Non-pigmented ciliary epithelial cell (primary cell): ENCODE measurements around the gene THUMPD2.

Experiments
- DNase-seq: peaks from one replicate; pipeline ENCODE4 v3.0.0-alpha.2; 2010; ENCODE audit warnings: low read depth

THUMPD2 gene

DNA sequence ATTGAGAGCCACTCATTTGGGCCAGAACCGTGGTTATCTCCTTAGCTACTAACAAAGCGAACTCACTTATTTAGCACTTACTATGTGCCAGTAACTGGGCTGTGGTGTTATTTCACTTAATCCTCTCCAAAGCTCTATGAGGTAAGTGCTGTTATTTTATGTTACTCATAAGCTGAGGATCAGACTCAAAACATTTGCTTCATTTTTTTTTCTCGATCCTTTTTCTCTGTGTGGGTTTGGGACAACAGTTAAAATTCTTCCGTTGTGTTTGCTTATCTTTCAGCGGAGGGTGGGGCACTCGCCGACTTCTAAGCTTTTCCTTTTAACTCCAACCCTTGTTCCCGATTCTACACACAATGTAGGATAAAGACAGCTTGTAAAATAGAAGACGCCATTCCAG, 60.6 kb downstream of the THUMPD2 start:
- DNase-seq, result no peak

DNA sequence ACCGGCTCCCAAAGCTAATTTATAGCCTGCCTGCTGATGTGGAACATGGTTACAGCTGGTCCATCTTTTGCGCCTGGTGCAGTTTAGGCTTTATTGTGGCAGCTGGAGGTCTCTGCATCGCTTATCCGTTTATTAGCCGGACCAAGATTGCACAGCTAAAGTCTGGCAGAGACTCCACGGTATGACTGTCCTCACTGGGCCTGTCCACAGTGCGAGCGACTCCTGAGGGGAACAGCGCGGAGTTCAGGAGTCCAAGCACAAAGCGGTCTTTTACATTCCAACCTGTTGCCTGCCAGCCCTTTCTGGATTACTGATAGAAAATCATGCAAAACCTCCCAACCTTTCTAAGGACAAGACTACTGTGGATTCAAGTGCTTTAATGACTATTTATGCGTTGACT, 62.0 kb downstream of the THUMPD2 start:
- DNase-seq, result no peak

DNA sequence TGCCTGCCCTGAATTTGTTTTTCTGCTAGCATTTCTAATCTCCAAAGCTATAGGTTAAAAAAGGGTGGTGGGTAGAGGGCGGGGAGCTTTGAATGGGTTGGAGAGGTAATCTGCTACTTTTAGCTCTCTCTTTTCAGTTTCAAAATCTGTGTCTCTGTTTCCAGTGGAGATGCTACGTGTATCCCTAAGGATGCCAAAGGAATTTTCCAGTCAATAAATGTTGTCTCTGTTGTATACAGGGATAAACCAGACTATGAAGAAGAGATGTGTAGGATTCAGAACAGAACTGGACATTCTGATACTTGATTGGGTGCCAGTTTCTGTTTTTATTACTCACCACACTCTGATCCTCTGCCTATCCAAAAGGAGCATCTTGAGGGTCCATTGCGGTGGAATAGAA, 63.2 kb downstream of the THUMPD2 start:
- DNase-seq, result no peak

- no peak for DNase-seq
These were observed 64.0 kb downstream of the THUMPD2 start for GRCh38 chr2:39715095-39715494.

GRCh38 chr2:39712953-39713352, 66.1 kb downstream of the THUMPD2 start:
- DNase-seq, result no peak

DNA sequence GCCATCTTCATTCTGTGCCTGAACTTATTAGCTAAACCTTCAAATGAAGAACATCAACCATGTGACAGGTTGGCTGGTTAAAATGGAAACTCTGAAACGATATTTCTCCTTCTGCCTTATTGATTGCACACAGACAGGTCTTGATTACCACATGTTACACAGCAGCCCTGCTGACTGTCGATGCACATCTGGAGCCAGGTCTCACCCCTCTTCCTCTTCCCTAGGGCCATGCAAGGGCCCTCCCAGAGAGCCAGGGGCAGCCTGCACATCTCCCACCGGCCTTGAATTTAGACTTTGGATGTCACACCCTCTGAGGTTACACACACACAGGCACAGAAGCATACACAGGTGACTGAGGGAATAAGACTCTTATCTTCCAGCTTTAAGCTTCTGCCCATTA, 68.3 kb downstream of the THUMPD2 start:
- no peak for DNase-seq

- DNase-seq, result no peak
These were observed 71.1 kb downstream of the THUMPD2 start for GRCh38 chr2:39708003-39708402.

GRCh38 chr2:39706945-39707344, 72.1 kb downstream of the THUMPD2 start:
- DNase-seq, result no peak

- DNase-seq, result no peak
These were observed 72.7 kb downstream of the THUMPD2 start for GRCh38 chr2:39706312-39706711.

GRCh38 chr2:39705638-39706037, 73.4 kb downstream of the THUMPD2 start:
- DNase-seq, result no peak

DNA sequence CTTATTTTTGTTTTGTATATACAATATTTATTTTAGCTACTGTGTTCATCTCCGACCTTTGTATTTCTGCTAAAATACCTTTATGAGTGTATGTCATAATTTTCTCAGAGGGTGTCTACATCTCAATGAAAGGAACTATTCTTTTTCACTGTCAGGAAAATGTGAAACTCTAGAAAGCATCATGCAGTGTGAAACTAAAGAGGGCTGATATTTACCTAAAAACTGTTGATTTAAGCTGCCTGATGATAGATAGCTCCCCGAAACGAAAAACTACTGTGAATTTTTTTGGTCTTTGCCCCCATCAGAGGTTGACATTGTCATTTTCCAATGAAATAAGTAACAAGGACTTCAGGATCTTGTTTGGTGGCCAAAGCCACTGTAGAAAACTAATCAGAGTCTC, 74.5 kb downstream of the THUMPD2 start:
- DNase-seq, result no peak

DNA sequence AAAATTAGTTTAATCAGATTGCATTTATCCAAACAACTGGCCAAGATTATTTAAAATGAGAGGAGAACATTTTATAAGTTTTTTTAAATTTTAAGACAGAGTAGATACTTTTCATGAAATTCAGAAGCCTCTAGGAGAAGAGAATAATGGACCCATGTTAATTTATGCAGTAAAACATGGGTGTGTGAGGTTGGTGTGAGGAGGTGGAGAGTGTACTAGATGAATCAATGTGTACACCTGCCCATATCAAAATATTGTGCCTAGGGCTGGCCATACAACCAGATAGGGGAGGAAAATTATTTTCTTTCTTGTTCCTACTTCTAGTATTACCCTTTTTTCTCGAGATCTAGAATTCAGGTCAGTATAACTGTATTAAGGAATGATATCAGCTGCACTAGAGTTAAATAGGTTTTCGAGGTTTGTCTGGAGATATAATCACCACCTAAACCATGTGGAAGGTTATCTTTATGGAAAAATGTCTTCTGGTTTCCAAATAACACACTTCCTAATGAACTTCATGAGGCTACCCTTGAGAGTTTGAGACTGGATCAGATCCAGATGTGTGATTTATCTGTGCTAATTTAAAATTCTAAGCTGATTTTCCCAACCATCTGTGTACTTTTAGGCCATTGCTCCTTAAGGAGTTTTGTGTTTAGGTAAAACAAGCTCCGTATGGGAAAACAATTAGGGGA, 75.7 kb downstream of the THUMPD2 start:
- no peak for DNase-seq

GRCh38 chr2:39701137-39701536, 77.9 kb downstream of the THUMPD2 start:
- no peak for DNase-seq

- no peak for DNase-seq
These were observed 81.6 kb downstream of the THUMPD2 start for GRCh38 chr2:39697454-39697853.

DNA sequence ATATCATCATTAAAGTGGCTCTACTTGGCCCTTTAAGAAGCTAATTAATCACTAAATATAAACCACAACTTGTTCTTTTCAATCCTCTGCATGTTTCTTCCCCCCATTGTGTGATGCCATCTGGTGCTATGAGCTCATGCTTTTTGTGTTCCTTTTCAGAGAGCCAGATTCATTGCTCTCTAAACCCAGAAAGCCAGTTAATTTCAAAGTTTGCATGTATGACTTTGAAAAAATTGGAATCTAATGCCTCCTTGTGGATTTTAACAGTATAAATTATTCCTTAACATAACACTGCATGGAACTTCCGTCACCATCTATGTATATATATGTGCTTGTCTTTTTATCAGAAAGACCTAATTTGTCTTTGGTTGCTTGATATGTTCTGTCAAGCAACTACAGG, 82.2 kb downstream of the THUMPD2 start:
- peak; percentile 68 for DNase-seq

DNA sequence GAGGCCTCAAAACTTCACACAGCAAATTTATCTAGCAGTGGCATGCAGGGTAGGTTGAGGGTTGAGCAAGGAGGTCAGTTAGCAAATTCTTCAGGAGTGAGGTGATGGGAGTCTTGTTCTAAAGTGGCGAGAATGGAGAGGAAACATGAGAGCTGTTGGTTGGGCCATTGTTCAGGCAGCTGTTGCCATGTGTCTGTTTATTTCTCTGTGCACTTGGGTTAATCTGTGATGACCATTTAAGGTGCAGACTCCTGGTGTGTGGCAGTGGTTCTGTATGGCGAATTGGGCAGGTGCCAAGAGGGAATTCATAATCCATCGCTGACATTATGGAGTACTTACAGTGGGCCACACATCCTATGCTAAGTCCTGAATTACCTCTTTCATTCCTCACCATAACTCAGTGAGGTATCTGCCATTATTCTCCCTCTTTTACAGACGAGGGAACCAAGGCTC, 82.9 kb downstream of the THUMPD2 start:
- DNase-seq, result peak; percentile 94

DNA sequence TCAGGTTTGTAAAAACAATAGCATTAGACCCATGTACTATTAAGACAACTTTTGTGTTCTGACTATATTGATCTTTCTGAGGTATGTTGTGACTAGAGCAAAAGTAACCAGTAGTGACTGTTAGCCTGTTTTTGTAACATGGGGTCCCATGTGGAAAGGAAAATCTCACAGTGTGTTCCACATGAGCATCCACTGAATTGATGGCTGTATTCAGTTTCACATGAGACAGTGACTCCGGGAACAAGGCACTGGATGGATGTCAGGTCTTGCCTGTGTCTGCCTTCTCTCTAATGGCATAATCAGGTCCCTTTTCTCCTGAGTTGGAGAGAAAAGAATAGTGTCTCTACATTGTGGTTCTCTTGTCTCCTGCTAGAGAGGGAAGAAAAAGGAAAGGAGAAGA, 85.8 kb downstream of the THUMPD2 start:
- DNase-seq, result no peak

DNA sequence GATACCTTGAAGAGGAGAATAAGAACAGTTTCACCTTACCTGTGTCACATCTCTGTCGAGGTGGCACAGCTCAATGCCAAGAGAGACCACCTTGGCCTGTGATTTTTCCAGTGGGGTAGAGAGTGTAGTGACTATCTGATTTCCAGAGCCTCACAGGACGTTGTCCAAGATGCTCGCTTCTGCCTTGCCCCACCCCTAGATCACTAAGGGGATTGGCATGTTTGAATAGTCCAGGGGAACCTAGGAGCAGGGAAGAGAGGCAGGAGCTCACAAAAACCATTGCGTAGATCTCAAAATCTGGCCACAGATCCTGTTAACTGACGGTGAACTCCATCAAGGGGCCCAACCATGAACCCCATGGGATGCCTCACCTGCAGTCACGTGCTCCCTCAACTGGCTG, 89.2 kb downstream of the THUMPD2 start:
- no peak for DNase-seq

DNA sequence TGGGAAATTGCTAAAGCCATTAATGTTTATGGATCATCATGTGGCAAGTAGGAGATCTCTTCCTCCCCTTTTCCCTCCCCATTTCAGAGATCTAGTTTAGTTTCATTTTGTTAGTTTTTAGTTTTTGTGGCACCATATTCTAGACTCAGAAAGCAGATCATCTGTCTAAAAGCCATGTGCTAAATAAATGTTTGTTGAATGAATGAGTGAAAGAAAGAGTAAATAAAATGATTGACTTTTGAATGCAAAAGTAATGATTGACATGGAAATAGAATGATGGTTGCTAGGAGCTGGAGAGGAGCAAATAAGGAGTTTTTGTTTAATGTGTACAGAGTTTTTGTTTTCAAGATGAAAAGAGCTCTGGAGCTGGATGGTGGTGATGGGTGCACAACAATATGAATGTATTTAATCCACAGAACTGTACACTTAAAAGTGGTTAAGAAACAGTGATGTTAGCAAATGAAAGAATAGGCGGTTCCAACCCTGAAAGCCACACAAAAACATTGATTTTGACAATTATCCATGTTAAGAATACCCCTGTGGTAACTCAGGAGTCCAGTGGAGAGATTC, 89.7 kb downstream of the THUMPD2 start:
- no peak for DNase-seq

DNA sequence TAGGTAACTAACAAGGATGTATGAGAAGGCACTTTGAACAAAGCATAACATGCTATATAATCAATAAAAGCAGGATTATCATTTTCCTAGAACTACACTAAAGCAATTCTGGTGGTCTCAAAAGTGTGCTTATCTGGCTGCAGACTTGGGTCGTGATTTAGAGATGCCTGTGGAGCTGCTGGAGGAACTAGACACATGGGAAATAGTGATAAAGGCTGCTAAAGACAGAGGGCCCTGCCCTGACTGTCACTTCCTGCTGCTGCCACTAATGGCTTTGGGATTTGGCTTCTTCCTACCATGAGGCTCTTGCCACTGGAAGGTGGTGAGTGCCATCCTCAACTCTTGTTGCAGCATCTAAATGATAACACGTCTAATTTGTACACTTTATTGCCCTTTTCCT, 90.9 kb downstream of the THUMPD2 start:
- no peak for DNase-seq

- no peak for DNase-seq
These were observed 92.6 kb downstream of the THUMPD2 start for GRCh38 chr2:39686456-39686855.
